NB4 (cell line): ENCODE data around the gene ZNF766.

Experiments
- DNase-seq: peaks from one replicate; pipeline ENCODE4 v3.0.0; 2010; ENCODE audit warnings: low read depth
- H3K4me3 ChIP-seq: one replicate; pipeline ENCODE4 v1.5.1; 2011; ENCODE audit warnings: mild to moderate bottlenecking, low read depth, low read length, moderate library complexity
- MYC ChIP-seq: IDR thresholded peaks from 2 replicates; pipeline ENCODE4 v1.6.1; 2011; ENCODE audit warnings: low read depth, low read length
- POLR2A ChIP-seq: IDR thresholded peaks from 2 replicates; pipeline ENCODE4 v1.6.1; 2011; ENCODE audit warnings: mild to moderate bottlenecking; ENCODE audit not compliant: insufficient read length; ENCODE audit errors: extremely low read depth
- TF ChIP-seq, protein P1 (sequence below): IDR thresholded peaks from one replicate; pipeline ENCODE4 v1.5.1; 2012; ENCODE audit warnings: low read depth, low read length
- TF ChIP-seq, protein P2 (sequence below): IDR thresholded peaks from 2 replicates; pipeline ENCODE4 v1.6.1; 2011; ENCODE audit warnings: low read depth, low read length

Gene ZNF766

DNA sequence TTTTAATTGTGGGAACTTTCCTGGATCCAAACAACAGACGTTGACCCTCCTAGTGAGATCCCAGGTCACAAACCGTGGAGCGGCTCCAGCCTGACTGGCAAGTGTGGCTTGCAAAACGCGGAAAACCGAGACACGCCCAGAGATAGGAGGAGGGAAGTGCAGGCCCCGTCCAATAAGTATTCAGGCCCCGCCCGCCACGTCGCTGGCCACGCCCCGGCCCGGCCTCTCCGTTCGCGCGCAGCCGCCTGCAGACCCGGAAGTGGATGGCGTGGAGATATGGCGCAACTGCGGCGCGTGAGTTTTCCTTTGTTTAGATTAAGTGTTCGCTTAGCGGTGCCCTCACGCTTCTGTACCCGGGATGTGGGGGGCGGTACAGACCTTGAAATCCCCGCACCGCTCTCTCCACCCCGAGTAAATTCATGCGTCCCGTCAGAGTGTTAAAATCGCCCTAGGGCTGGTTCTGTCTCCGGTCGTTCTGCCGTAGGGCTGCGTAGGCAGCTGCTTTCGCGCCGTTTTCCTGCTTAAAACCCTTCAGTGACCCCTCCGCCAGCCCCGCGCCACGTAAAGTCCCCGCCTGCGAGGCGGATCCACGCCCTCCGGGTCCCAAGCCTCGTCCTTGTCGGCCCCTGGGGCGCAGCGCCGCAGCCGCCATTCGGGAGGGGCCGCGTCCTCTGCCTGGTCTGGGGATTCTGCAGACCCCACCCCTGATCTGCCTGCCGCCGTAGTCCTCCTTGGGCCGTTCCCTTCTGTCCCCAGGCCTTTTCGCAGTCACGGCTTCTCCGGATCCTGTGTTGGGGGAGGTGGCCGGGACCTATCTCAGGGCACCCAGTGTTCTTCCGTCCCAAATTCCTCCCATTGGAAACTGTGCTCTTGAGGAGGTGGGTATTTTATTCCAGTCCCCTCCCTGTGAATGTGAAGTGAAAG lies at the start of gene ZNF766:
ZNF766 (plus strand) TSS at position 250 of the 924 bp plus-strand sequence; CDS start at position 277, 27 bp downstream.
- H3K4me3 ChIP-seq, result peak within 1 kb of the TSS; percentile 96
- DNase-seq, result peak; percentile 97
- TF ChIP-seq, protein P1, sequence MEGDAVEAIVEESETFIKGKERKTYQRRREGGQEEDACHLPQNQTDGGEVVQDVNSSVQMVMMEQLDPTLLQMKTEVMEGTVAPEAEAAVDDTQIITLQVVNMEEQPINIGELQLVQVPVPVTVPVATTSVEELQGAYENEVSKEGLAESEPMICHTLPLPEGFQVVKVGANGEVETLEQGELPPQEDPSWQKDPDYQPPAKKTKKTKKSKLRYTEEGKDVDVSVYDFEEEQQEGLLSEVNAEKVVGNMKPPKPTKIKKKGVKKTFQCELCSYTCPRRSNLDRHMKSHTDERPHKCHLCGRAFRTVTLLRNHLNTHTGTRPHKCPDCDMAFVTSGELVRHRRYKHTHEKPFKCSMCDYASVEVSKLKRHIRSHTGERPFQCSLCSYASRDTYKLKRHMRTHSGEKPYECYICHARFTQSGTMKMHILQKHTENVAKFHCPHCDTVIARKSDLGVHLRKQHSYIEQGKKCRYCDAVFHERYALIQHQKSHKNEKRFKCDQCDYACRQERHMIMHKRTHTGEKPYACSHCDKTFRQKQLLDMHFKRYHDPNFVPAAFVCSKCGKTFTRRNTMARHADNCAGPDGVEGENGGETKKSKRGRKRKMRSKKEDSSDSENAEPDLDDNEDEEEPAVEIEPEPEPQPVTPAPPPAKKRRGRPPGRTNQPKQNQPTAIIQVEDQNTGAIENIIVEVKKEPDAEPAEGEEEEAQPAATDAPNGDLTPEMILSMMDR, result no peak
- TF ChIP-seq, protein P2, sequence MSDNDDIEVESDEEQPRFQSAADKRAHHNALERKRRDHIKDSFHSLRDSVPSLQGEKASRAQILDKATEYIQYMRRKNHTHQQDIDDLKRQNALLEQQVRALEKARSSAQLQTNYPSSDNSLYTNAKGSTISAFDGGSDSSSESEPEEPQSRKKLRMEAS, result no peak; the same call in 1 of the 2 replicates
- TF ChIP-seq POLR2A (peak; percentile 93), MYC (peak; percentile 78; the same call in 1 of the 2 replicates)

DNA sequence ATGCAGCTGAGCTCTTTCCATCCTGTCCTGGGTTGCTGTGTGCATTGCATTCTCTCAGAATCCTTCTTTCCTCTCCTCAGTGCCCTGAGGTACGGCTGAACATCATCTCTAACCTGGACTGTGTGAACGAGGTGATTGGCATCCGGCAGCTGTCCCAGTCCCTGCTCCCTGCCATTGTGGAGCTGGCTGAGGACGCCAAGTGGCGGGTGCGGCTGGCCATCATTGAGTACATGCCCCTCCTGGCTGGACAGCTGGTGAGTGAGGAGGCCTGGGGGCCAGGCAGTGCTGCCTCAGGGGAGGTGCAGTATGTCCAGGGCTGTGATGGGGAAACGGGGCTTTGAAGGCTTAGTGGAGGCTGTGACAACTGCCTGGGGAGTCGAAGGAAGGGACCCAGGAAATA lies 49.8 kb upstream of the ZNF766 start:
- H3K4me3 ChIP-seq, result no peak overlapping the region
- DNase-seq, result no peak
- TF ChIP-seq POLR2A (no peak), MYC (no peak)
- TF ChIP-seq, protein P2, result no peak
- TF ChIP-seq, protein P1, result no peak

DNA sequence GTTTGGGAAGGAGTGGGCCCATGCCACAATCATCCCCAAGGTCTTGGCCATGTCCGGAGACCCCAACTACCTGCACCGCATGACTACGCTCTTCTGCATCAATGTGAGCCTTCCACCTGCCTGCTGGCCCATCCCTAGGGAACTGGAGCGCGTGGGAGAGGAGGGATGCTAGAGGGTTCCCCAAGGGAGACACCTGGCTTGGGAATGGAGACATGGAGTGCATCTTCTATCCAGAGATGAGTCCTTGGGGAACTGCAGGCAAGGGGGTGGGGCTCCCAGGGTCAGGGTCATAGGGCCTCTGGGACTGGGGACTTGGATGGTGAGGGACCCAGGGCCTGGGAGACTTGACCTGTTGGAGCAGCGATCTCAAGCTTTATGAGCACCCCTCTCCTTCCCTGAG lies 48.4 kb upstream of the ZNF766 start:
- TF ChIP-seq, protein P1, result no peak
- no peak for DNase-seq
- no peak overlapping the region for H3K4me3 ChIP-seq

DNA sequence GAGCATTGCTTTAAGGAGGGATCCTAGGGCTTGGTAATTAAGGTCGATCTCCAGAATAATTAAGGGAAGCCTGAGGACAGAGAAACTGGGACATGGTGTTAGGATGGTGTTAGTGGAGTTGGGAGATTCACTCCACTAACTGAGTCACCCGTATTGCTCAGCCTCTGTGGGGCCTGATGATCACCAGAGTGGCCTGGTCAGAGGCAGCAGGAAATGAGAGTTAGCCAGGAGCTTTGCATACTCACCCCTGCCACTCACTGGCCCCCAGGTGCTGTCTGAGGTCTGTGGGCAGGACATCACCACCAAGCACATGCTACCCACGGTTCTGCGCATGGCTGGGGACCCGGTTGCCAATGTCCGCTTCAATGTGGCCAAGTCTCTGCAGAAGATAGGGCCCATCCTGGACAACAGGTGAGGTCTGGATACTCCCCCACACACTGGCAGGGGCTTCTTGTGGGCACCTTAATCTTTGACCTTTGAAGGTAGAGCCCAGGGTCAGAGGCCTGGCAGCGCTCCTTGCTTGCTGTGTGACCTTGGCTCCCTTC lies 47.5 kb upstream of the ZNF766 start:
- DNase-seq, result no peak
- H3K4me3 ChIP-seq, result no peak overlapping the region
- TF ChIP-seq MYC, result no peak
- TF ChIP-seq, protein P1, result no peak
- TF ChIP-seq, protein P2, result no peak
- no peak for TF ChIP-seq POLR2A

DNA sequence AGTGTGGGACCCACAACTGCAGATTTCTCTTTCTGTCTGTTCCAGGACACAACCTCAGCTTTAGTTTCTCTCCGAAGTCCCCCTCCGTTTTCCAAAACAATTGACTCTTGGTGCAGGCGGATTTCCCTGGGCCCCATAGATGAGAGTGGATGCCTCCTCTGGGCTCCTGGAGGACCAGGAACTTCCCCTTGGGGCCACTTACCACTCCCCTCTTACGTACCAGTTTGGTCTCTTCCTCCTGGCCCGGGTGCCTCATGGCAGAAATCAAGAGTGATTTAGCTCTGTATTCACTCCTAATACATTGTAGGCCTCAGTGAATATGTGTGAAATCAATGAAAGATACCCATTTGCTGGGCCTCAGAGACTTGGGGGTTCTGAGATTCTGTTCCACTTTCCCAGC lies 45.2 kb upstream of the ZNF766 start:
- TF ChIP-seq, protein P1, result no peak
- TF ChIP-seq, protein P2, result no peak
- TF ChIP-seq POLR2A, result no peak
- TF ChIP-seq MYC, result no peak
- DNase-seq, result no peak
- no peak overlapping the region for H3K4me3 ChIP-seq
